Gastrocnemius medialis (tissue), 4 donors: Measurements from ENCODE around the gene MYO15A. TPM values are rescaled to one million over a fixed set of nuclear protein-coding genes. Genes with fewer than 3 reads are reported as not detected.

Experiments used
- ATAC-seq, 2 donors: fragments of 150-250 bp; one replicate each; pipeline ENCODE4 v1.9.1; 2016
- DNase-seq, 2 donors: peaks; one replicate each; pipeline ENCODE4 v3.0.0-alpha.2; 2019
- H3K27ac ChIP-seq, 4 donors: fragments of 200-600 bp; sonication (generic); 1 replicate in 1 of 4; 2 replicates in 3 of 4; pipeline ENCODE4 v1.5.1; 2016 to 2018; ENCODE audit warnings: mild to moderate bottlenecking in 2 of 4, moderate library complexity in 1 of 4
- H3K27me3 ChIP-seq, 3 donors: fragments of 200-600 bp; sonication (generic) in 2 of 3; 1 replicate in 1 of 3; 2 replicates in 2 of 3; pipeline versions ENCODE4 v1.5.1 to v1.6.0; 2016 to 2019; ENCODE audit warnings: mild to moderate bottlenecking in 1 of 3, moderate library complexity in 1 of 3
- H3K36me3 ChIP-seq, 2 donors: fragments of 200-600 bp; sonication (generic) in 1 of 2; one replicate each; pipeline ENCODE4 v1.5.1; 2017 to 2018
- H3K4me1 ChIP-seq, 2 donors: fragments of 200-600 bp; sonication (generic) in 1 of 2; one replicate each; pipeline ENCODE4 v1.5.1; 2016 to 2017; ENCODE audit warnings: mild to moderate bottlenecking in 2 of 2
- H3K4me3 ChIP-seq, 4 donors: fragments of 200-600 bp; sonication (generic) in 3 of 4; 1 replicate in 1 of 4; 2 replicates in 3 of 4; pipeline ENCODE4 v1.5.1; 2016 to 2019; ENCODE audit warnings: mild to moderate bottlenecking in 2 of 4
- H3K9me3 ChIP-seq, 3 donors: fragments of 200-600 bp; sonication (generic) in 2 of 3; 1 replicate in 1 of 3; 2 replicates in 2 of 3; pipeline ENCODE4 v1.5.1; 2016 to 2019
- POLR2A ChIP-seq, 2 donors: fragments of 450-650 bp; IDR thresholded peaks; one replicate each; pipeline ENCODE4 v1.6.1; 2017; ENCODE audit warnings: antibody characterized with exemption in 2 of 2, mild to moderate bottlenecking in 2 of 2, moderate library complexity in 2 of 2
- in situ Hi-C, 4 donors: fragments of 200-750 bp; cut with MboI; loops; one replicate each; pipeline versions ENCODE4 v1.15.0 to v1.8.0; 2017; ENCODE audit warnings: low sequenced_read_pairs in 4 of 4
- intact Hi-C: fragments of 100-400 bp; cut with DNase I; formaldehyde crosslinking; loops from one replicate; pipeline ENCODE4 v1.15.1; 2023; ENCODE audit warnings: low total_unique reads
- total RNA-seq, 4 donors: library from RNA; depleted of rRNA; stranded (reverse); fragments of >200 nt; gene quantifications; one replicate each; pipeline versions ENCODE4 v1.1.0 to v1.2.3, GENCODE V29; 2016
- TF ChIP-seq, protein P1 (sequence below), 5 experiments: fragments of 450-650 bp in 3 of 5; fragments of 200-600 bp in 2 of 5; sonication (generic) in 2 of 5; IDR thresholded peaks in 4 of 5; conservative IDR thresholded peaks in 1 of 5; 1 replicate in 4 of 5; 2 replicates in 1 of 5; pipeline ENCODE4 v1.5.1; 2016 to 2019; ENCODE audit warnings: antibody characterized with exemption in 5 of 5, mild to moderate bottlenecking in 3 of 5, moderate library complexity in 3 of 5

Gene MYO15A
- total RNA-seq, 4 donors from 2014 or later: 0.04 to 0.70 (median 0.31) TPM; not detected in 1

DNA sequence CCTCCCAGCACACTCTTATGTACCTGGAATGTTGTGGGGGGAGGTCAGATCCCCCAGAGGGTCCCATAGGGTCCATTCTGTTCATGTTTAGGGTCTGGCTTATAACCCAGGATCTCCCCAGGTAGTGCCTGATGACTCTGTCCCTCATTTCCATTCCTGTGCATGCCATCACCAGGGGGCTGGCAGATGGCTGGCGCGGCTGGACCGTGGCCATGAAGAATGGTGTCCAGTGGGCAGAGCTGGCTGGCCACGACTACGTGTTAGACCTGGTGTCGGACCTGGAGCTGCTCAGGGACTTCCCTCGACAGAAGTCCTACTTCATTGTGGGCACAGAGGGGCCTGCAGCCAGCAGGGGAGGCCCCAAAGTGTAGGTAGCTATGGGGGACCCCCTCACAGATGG is 40.0 kb downstream of the MYO15A start:
- TF ChIP-seq POLR2A (IDR thresholded peaks at IDR 0.05): no peak
- in situ Hi-C loops (no loop called here), intact Hi-C loops (no loop called here)
- H3K27me3 ChIP-seq: no peaks in the 10 kb centered on the region
- DNase-seq: no peak
- no peaks in the 10 kb centered on the region for H3K9me3 ChIP-seq
- no peaks in the 10 kb centered on the region for H3K36me3 ChIP-seq
- H3K4me3 ChIP-seq: no peak overlapping the region
- no peaks in the 10 kb centered on the region for H3K4me1 ChIP-seq
- no peak for ATAC-seq
- no peak overlapping the region for H3K27ac ChIP-seq

DNA sequence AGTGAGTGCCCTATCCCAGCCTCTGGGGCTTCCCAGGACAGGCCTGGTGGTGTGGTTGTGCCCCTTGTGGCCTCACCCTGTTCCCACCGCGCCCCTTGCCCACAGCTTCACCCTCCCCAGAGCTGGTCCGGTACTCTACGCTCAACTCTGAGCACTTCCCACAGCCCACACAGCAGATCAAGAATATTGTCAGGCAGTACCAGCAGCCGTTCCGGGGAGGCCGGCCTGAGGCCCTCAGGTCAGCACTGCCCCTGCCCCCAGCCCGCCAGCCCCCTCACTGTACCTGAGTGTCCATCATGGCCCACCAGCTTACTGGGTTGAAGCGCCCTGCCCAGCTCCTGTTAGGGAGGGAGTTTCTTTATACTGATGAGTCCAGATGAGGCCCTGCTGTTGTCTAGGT is 42.7 kb downstream of the MYO15A start:
- ATAC-seq: no peak
- in situ Hi-C loops: no loop called here
- H3K27me3 ChIP-seq: no peaks in the 10 kb centered on the region

DNA sequence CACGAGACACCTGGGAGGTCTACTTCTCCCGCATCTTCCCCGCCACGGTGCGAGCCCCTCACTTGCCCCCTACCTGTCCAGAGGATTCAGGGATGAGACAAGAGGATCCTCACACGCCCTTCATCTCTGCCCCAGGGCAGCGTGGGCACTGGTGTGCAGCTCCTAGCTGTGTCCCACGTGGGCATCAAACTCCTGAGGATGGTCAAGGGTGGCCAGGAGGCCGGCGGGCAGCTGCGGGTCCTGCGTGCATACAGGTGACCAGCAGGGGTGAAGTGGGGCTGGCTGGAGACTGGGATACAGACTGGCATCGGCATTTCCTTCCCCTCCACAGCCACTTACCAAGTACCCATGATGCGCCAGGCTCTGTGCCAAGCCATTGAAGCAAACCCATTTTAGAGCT is 46.6 kb downstream of the MYO15A start:
- Histone ChIP-seq H3K27ac (no peak overlapping the region), H3K9me3 (no peaks in the 10 kb centered on the region), H3K36me3 (no peaks in the 10 kb centered on the region), H3K27me3 (no peaks in the 10 kb centered on the region), H3K4me1 (no peaks in the 10 kb centered on the region), H3K4me3 (no peak overlapping the region)
- no peak for DNase-seq
- TF ChIP-seq, protein P1, sequence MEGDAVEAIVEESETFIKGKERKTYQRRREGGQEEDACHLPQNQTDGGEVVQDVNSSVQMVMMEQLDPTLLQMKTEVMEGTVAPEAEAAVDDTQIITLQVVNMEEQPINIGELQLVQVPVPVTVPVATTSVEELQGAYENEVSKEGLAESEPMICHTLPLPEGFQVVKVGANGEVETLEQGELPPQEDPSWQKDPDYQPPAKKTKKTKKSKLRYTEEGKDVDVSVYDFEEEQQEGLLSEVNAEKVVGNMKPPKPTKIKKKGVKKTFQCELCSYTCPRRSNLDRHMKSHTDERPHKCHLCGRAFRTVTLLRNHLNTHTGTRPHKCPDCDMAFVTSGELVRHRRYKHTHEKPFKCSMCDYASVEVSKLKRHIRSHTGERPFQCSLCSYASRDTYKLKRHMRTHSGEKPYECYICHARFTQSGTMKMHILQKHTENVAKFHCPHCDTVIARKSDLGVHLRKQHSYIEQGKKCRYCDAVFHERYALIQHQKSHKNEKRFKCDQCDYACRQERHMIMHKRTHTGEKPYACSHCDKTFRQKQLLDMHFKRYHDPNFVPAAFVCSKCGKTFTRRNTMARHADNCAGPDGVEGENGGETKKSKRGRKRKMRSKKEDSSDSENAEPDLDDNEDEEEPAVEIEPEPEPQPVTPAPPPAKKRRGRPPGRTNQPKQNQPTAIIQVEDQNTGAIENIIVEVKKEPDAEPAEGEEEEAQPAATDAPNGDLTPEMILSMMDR (IDR thresholded peaks at IDR 0.05 in 4 of 5, conservative IDR thresholded peaks at IDR 0.05 in 1 of 5): no peak
- intact Hi-C loops: no loop called here
- ATAC-seq: no peak
- in situ Hi-C loops: no loop called here

More for the DNA sequence above, 42.7 kb downstream of the MYO15A start:
- Histone ChIP-seq H3K27ac (no peak overlapping the region), H3K9me3 (no peaks in the 10 kb centered on the region), H3K4me1 (no peaks in the 10 kb centered on the region), H3K4me3 (no peak overlapping the region), H3K36me3 (no peaks in the 10 kb centered on the region)
- intact Hi-C loops: no loop called here
- no peak for DNase-seq
- no peak for TF ChIP-seq POLR2A (IDR thresholded peaks at IDR 0.05)
- TF ChIP-seq, protein P1 (IDR thresholded peaks at IDR 0.05 in 4 of 5, conservative IDR thresholded peaks at IDR 0.05 in 1 of 5): no peak

DNA sequence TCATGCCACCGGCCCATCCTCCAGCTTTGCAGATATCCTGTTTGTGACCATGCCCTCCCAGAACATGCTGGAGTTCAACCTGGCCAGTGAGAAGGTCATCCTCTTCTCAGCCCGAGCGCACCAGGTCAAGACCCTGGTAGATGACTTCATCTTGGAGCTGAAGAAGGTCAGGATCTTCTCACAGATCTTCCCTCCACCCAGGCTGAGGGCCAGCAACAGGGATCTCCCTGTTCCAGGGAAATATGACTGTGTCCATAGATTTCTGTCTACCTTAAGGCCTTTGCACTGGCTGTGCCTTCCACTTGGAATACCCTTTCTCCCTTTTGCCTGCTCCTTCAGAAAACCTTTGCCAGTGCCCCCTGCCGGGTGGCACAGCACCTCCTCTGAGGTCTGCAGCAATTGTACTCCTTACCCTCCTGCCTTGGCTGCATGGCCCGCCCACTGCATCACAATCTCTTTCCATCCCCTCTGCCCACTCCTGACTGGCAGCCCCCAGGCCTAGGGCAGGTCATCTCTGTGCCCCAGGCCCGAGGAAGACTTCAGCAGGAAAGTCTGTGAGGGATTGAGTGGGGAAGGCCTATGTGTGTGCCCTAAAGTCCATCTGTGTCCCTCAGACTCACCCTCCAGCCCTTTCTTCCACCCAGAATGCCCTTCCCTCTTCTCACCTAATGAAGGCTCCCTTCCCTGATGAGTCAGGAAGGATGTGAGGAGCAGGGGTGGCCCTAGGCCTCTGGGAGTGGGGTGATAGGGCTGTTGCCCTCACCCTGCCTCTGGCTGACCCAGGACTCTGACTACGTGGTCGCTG is 47.8 kb downstream of the MYO15A start:
- in situ Hi-C loops: no loop called here
- Histone ChIP-seq H3K9me3 (no peaks in the 10 kb centered on the region), H3K36me3 (no peaks in the 10 kb centered on the region), H3K27me3 (no peaks in the 10 kb centered on the region), H3K4me1 (no peaks in the 10 kb centered on the region), H3K4me3 (no peak overlapping the region), H3K27ac (no peak overlapping the region)
- TF ChIP-seq, protein P1 (IDR thresholded peaks at IDR 0.05 in 4 of 5, conservative IDR thresholded peaks at IDR 0.05 in 1 of 5): no peak
- no peak for TF ChIP-seq POLR2A (IDR thresholded peaks at IDR 0.05)
- intact Hi-C loops: no loop called here
- ATAC-seq (no peak), DNase-seq (no peak)

DNA sequence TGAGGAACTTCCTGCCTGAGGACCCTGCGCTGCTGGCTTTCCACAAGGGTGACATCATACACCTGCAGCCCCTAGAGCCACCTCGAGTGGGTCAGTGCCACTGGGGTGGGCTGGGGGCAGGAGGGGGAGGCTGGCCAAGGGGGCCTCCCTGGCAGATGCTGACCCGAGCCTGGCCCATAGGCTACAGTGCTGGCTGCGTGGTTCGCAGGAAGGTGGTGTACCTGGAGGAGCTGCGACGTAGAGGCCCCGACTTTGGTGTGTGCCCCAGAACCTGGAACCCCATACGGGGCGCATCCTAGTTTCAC is 48.4 kb downstream of the MYO15A start:
- intact Hi-C loops (no loop called here), in situ Hi-C loops (no loop called here)
- DNase-seq (no peak), ATAC-seq (no peak)
- Histone ChIP-seq H3K9me3 (no peaks in the 10 kb centered on the region), H3K27ac (no peak overlapping the region), H3K36me3 (no peaks in the 10 kb centered on the region), H3K27me3 (no peaks in the 10 kb centered on the region), H3K4me3 (no peak overlapping the region), H3K4me1 (no peaks in the 10 kb centered on the region)
- TF ChIP-seq POLR2A (IDR thresholded peaks at IDR 0.05): no peak
- TF ChIP-seq, protein P1 (IDR thresholded peaks at IDR 0.05 in 4 of 5, conservative IDR thresholded peaks at IDR 0.05 in 1 of 5): no peak
